Adrenal gland (tissue), 12 donors: ENCODE results near the gene TMEM242. TPM values are rescaled to one million over a fixed set of nuclear protein-coding genes. Genes with fewer than 3 reads are reported as not detected.

ENCODE experiments used
- DNase-seq, 7 donors: peaks; one replicate each; pipeline ENCODE4 v3.0.0-alpha.2; 2019 to 2020
- H3K27ac ChIP-seq, 5 donors: fragments of 200-600 bp; sonication (generic) in 4 of 5; 1 replicate in 3 of 5; 2 replicates in 2 of 5; pipeline versions ENCODE4 v1.5.1 to v1.8.0; 2016 to 2020; ENCODE audit warnings: mild to moderate bottlenecking in 1 of 5
- H3K27me3 ChIP-seq: fragments of 200-600 bp; 2 replicates; pipeline ENCODE4 v1.8.0; 2021
- H3K36me3 ChIP-seq, 2 donors: fragments of 200-600 bp; replicated peaks in 1 of 2; 1 replicate in 1 of 2; 2 replicates in 1 of 2; pipeline versions ENCODE4 v1.5.1 to v1.8.0; 2018 to 2022
- H3K4me1 ChIP-seq, 2 donors: fragments of 200-600 bp; replicated peaks in 1 of 2; 1 replicate in 1 of 2; 2 replicates in 1 of 2; pipeline versions ENCODE4 v1.5.1 to v1.8.0; 2018 to 2021
- H3K4me3 ChIP-seq, 4 donors: fragments of 200-600 bp; sonication (generic) in 3 of 4; one replicate each; pipeline ENCODE4 v1.5.1; 2016 to 2018
- H3K9me3 ChIP-seq, 3 donors: fragments of 200-600 bp; sonication (generic) in 1 of 3; replicated peaks in 1 of 3; 1 replicate in 2 of 3; 2 replicates in 1 of 3; pipeline versions ENCODE4 v1.5.1 to v1.8.0; 2016 to 2021
- CTCF ChIP-seq, 6 experiments: fragments of 450-650 bp in 4 of 6; fragments of 200-600 bp in 2 of 6; sonication (generic) in 1 of 6; IDR thresholded peaks; 1 replicate in 5 of 6; 2 replicates in 1 of 6; pipeline versions ENCODE4 v1.5.1 to v1.8.0; 2016 to 2021; ENCODE audit warnings: antibody characterized with exemption in 6 of 6, mild to moderate bottlenecking in 2 of 6, moderate library complexity in 1 of 6
- POLR2A ChIP-seq, 2 donors: fragments of 450-650 bp; IDR thresholded peaks; one replicate each; pipeline ENCODE4 v1.6.1; 2017; ENCODE audit warnings: antibody characterized with exemption in 2 of 2, mild to moderate bottlenecking in 2 of 2, moderate library complexity in 1 of 2
- WGBS, 4 donors: extraction: QIAGEN DNeasy Blood & Tissue Kit in 2 of 4; methylation state at CpG; one replicate each; pipeline versions ENCODE4 v1.1.5 to v1.1.7; 2013 to 2017; 5-methylcytosine and 5-hydroxymethylcytosine counted together
- intact Hi-C, 2 donors: fragments of 100-400 bp; cut with DNase I; formaldehyde crosslinking; loops; one replicate each; pipeline versions ENCODE4 v1.14.1 to v1.15.0; 2022 to 2023
- polyA plus RNA-seq, 3 donors: library from polyadenylated mRNA; stranded (reverse); fragments of 200-250 nt in 2 of 3; fragments of 350-450 nt in 1 of 3; fragmentation: Illumina TruSeq in 1 of 3; extraction: RNeasy Lipid Tissue Mini Kit (QIAGEN cat#74804) in 1 of 3; gene quantifications; one replicate each; pipeline ENCODE4 v1.2.3, GENCODE V29; 2013 to 2014
- total RNA-seq, 9 donors: library from RNA; depleted of rRNA in 4 of 9; stranded (reverse); fragments of >200 nt in 4 of 9; fragments of 120-200 nt in 1 of 9; fragmentation: NEBNext Ultra II Directional in 1 of 9; extraction: Animal tissue kit (Norgen Biotek cat#: 25700) in 1 of 9; gene quantifications; one replicate each; pipeline versions ENCODE4 v1.1.0 to v1.2.4, GENCODE V29; 2013 to 2023
- donor health status: healthy with polysubstance abuse.
- donor health status: Bipolar disorder and iron deficiency.
- donor health status: DM: yes; HTN: yes; CAD: no.
- donor health status: DM: no; HTN: no; CAD: no.
- donor health status: DM: no; HTN: no; CAD: no.
- donor health status: DM: yes; HTN: yes; CAD: no.

The TMEM242 gene
- total and polyA plus RNA-seq, 12 donors: 7.4 to 17.2 (median 12.5) TPM

GRCh38 chr6:157316871-157317814 is 6.2 kb downstream of the TMEM242 start:
- Histone ChIP-seq H3K27ac (peak overlapping the region; percentile 41 to 88 (median 69)), H3K4me3 (no peak overlapping the region), H3K4me1 (peaks cover 11 to 25% of the 10 kb centered on the region in 2 donors), H3K27me3 (no peaks in the 10 kb centered on the region), H3K36me3 (peaks cover 0 to 32% of the 10 kb centered on the region in 2 donors), H3K9me3 (no peaks in the 10 kb centered on the region)
- intact Hi-C loops: loop anchor here (10.0 kb wide), 3 partner anchors 278 to 348 kb away; no protein-coding TSS in a partner anchor
- TF ChIP-seq CTCF (IDR thresholded peaks at IDR 0.05) (no peak), POLR2A (IDR thresholded peaks at IDR 0.05) (peak in 1 of 2 donors; percentile 46)
- DNase-seq: peak; percentile 88 to 98 (median 92)
- WGBS, 4 donors: 27 to 35% (median 29%) methylated on average over 6 of the region's 6 CpGs

- intact Hi-C loops: loop anchor here (5.0 to 10.0 kb wide), 4 partner anchors 280 to 357 kb away; no protein-coding TSS in a partner anchor
- peak overlapping the region in 3 of 5 donors; percentile 33 to 63 (median 62) for H3K27ac ChIP-seq
- WGBS, 4 donors: 7 to 18% (median 14%) methylated on average over 7 of the region's 7 CpGs
- TF ChIP-seq CTCF (IDR thresholded peaks at IDR 0.05) (peak; percentile 80 to 97 (median 90)), POLR2A (IDR thresholded peaks at IDR 0.05) (no peak)
- H3K4me1 ChIP-seq: peaks cover 11 to 23% of the 10 kb centered on the region in 2 donors
- no peak overlapping the region for H3K4me3 ChIP-seq
- H3K27me3 ChIP-seq: no peaks in the 10 kb centered on the region
- peak in 2 of 7 donors; percentile 23 to 51 for DNase-seq
- peaks cover 0 to 32% of the 10 kb centered on the region in 2 donors for H3K36me3 ChIP-seq
- no peaks in the 10 kb centered on the region for H3K9me3 ChIP-seq
Measured at GRCh38 chr6:157314705-157315321, 8.5 kb downstream of the TMEM242 start.

GRCh38 chr6:157313531-157314467 is 9.5 kb downstream of the TMEM242 start:
- TF ChIP-seq CTCF (IDR thresholded peaks at IDR 0.05) (no peak), POLR2A (IDR thresholded peaks at IDR 0.05) (no peak)
- DNase-seq: no peak
- Histone ChIP-seq H3K4me1 (peaks cover 11 to 23% of the 10 kb centered on the region in 2 donors), H3K36me3 (peaks cover 0 to 31% of the 10 kb centered on the region in 2 donors), H3K27me3 (no peaks in the 10 kb centered on the region), H3K27ac (no peak overlapping the region), H3K4me3 (no peak overlapping the region), H3K9me3 (no peaks in the 10 kb centered on the region)
- WGBS, 4 donors: 77 to 87% (median 85%) methylated on average over 28 to 29 of the region's 29 CpGs
- intact Hi-C loops: loop anchor here (5.0 to 10.0 kb wide), 4 partner anchors 281 to 359 kb away; no protein-coding TSS in a partner anchor
